Fibroblast of lung (primary cell): ENCODE data around the gene AMACR. TPM values are rescaled to one million over a fixed set of nuclear protein-coding genes. Genes with fewer than 3 reads are reported as not detected.

Experiments used
- DNase-seq, 2 donors: peaks; one replicate each; pipeline versions ENCODE4 v3.0.0 to v3.0.0-alpha.2; 2010; ENCODE audit warnings: low read depth in 2 of 2
- H2AFZ ChIP-seq: 2 replicates; pipeline ENCODE4 v1.5.1; 2012; ENCODE audit warnings: low read length, control low read depth, inconsistent platforms
- H3K27ac ChIP-seq: 2 replicates; pipeline ENCODE4 v1.5.1; 2011; ENCODE audit warnings: low read length, control low read depth; ENCODE audit not compliant: insufficient read depth
- H3K27me3 ChIP-seq: 2 replicates; pipeline ENCODE4 v1.5.1; 2011; ENCODE audit warnings: mild to moderate bottlenecking, low read length; ENCODE audit not compliant: control insufficient read depth, insufficient read depth
- H3K36me3 ChIP-seq: 2 replicates; pipeline ENCODE4 v1.5.1; 2011; ENCODE audit warnings: low read length; ENCODE audit not compliant: control insufficient read depth, insufficient read depth
- H3K4me1 ChIP-seq: 2 replicates; pipeline ENCODE4 v1.5.1; 2011; ENCODE audit warnings: low read length; ENCODE audit not compliant: control insufficient read depth, insufficient read depth; ENCODE audit errors: extremely low read depth
- H3K4me2 ChIP-seq: 2 replicates; pipeline ENCODE4 v1.5.1; 2011; ENCODE audit warnings: low read length, control low read depth; ENCODE audit not compliant: insufficient read depth; ENCODE audit errors: extremely low read depth
- H3K4me3 ChIP-seq, 4 experiments: fragments of 200-600 bp in 1 of 4; sonication (generic) in 1 of 4; replicated peaks in 1 of 4; 2 replicates each; pipeline ENCODE4 v1.5.1; 2011 to 2016; ENCODE audit warnings: low read length in 4 of 4, low read depth in 3 of 4, mild to moderate bottlenecking in 3 of 4, control low read depth in 2 of 4, inconsistent platforms in 1 of 4, mixed read lengths in 1 of 4; ENCODE audit not compliant: insufficient read depth in 1 of 4; ENCODE audit errors: control extremely low read depth in 1 of 4
- H3K79me2 ChIP-seq: 2 replicates; pipeline ENCODE4 v1.5.1; 2012; ENCODE audit warnings: mild to moderate bottlenecking, low read length, inconsistent platforms; ENCODE audit not compliant: control insufficient read depth, insufficient read depth
- H3K9ac ChIP-seq: 2 replicates; pipeline ENCODE4 v1.5.1; 2011; ENCODE audit warnings: mild to moderate bottlenecking, low read length, control low read depth; ENCODE audit not compliant: insufficient read depth
- H3K9me3 ChIP-seq: 2 replicates; pipeline ENCODE4 v1.5.1; 2012; ENCODE audit warnings: low read depth, low read length; ENCODE audit not compliant: control insufficient read depth, insufficient read depth
- H4K20me1 ChIP-seq: 2 replicates; pipeline ENCODE4 v1.5.1; 2011; ENCODE audit warnings: low read length; ENCODE audit not compliant: control insufficient read depth, insufficient read depth; ENCODE audit errors: extremely low read depth
- EZH2 ChIP-seq: IDR thresholded peaks from 2 replicates; pipeline ENCODE4 v1.5.1; 2012; ENCODE audit warnings: low read length, control low read depth, mild to moderate bottlenecking; ENCODE audit errors: missing control alignments
- polyA plus RNA-seq, 2 donors: library from polyadenylated mRNA; depleted of rRNA in 1 of 2; stranded (reverse) in 1 of 2; unstranded in 1 of 2; fragments of >200 nt; gene quantifications; 2 replicates each; pipeline ENCODE4 v1.2.1, GENCODE V29; 2011 to 2012; ENCODE audit warnings: missing spikeins in 1 of 2
- total RNA-seq: library from RNA; depleted of rRNA; stranded (reverse); fragments of >200 nt; gene quantifications from 2 replicates; pipeline ENCODE4 v1.2.1, GENCODE V29; 2014
- TF ChIP-seq, protein P1 (sequence below), 2 donors: IDR thresholded peaks in 1 of 2; conservative IDR thresholded peaks in 1 of 2; 1 replicate in 1 of 2; 2 replicates in 1 of 2; pipeline ENCODE4 v1.5.1; 2011 to 2012; ENCODE audit warnings: low read length in 2 of 2, control low read depth in 1 of 2, inconsistent platforms in 1 of 2, low read depth in 1 of 2, mild to moderate bottlenecking in 1 of 2

Gene AMACR
- total and polyA plus RNA-seq, 2 donors (not counting 1 experiment from before 2014, with no cell fraction given), result 7.6 to 14.2 TPM

GRCh38 chr5:34022121-34022705 is 14.4 kb upstream of the AMACR start:
- Histone ChIP-seq H3K9me3 (no peaks in the 10 kb centered on the region), H3K4me2 (no peak overlapping the region), H3K4me1 (no peaks in the 10 kb centered on the region), H3K27ac (no peak overlapping the region), H3K4me3 (no peak overlapping the region), H4K20me1 (no peaks in the 10 kb centered on the region), H3K36me3 (no peaks in the 10 kb centered on the region), H2AFZ (peak overlapping the region; percentile 27), H3K79me2 (no peaks in the 10 kb centered on the region), H3K27me3 (no peaks in the 10 kb centered on the region), H3K9ac (no peak overlapping the region)
- TF ChIP-seq, protein P1, sequence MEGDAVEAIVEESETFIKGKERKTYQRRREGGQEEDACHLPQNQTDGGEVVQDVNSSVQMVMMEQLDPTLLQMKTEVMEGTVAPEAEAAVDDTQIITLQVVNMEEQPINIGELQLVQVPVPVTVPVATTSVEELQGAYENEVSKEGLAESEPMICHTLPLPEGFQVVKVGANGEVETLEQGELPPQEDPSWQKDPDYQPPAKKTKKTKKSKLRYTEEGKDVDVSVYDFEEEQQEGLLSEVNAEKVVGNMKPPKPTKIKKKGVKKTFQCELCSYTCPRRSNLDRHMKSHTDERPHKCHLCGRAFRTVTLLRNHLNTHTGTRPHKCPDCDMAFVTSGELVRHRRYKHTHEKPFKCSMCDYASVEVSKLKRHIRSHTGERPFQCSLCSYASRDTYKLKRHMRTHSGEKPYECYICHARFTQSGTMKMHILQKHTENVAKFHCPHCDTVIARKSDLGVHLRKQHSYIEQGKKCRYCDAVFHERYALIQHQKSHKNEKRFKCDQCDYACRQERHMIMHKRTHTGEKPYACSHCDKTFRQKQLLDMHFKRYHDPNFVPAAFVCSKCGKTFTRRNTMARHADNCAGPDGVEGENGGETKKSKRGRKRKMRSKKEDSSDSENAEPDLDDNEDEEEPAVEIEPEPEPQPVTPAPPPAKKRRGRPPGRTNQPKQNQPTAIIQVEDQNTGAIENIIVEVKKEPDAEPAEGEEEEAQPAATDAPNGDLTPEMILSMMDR (conservative IDR thresholded peaks at IDR 0.05 in 1 of 2, IDR thresholded peaks at IDR 0.05 in 1 of 2; ENCODE audit: low read depth in 1 of 2, low read length in 2 of 2), result no peak
- no peak for TF ChIP-seq EZH2
- peak; percentile 19 to 88 for DNase-seq

DNA sequence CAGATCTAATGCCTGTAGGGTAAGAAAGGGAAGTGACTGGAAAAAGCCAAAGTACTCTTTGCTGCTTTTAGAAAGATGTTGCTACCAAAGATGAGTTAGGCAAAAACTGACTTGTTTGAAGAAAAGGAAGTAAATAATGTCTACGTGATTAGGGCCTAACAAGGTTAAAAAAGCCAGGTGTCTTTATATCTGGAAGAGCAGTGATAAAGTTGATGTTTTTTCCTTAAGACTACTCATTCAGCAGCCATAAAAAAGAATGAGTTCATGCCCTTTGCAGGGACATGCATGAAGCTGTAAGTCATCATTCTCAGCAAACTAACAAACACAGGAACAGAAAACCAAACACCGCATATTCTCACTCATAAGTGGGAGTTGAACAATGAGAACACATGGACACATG is 13.5 kb upstream of the AMACR start:
- no peak for DNase-seq
- H3K4me2 ChIP-seq, result no peak overlapping the region
- H3K27ac ChIP-seq, result no peak overlapping the region

GRCh38 chr5:34020726-34021125 is 12.9 kb upstream of the AMACR start:
- DNase-seq, result no peak
- TF ChIP-seq EZH2, result no peak
- TF ChIP-seq, protein P1 (conservative IDR thresholded peaks at IDR 0.05 in 1 of 2, IDR thresholded peaks at IDR 0.05 in 1 of 2; ENCODE audit: low read depth in 1 of 2, low read length in 2 of 2), result no peak

More for the DNA sequence above, 13.5 kb upstream of the AMACR start:
- Histone ChIP-seq H3K4me3 (no peak overlapping the region), H3K4me1 (no peaks in the 10 kb centered on the region), H3K36me3 (no peaks in the 10 kb centered on the region), H2AFZ (no peak overlapping the region), H3K9ac (no peak overlapping the region), H3K9me3 (no peaks in the 10 kb centered on the region), H3K79me2 (no peaks in the 10 kb centered on the region), H4K20me1 (no peaks in the 10 kb centered on the region), H3K27me3 (no peaks in the 10 kb centered on the region)
- TF ChIP-seq, protein P1 (conservative IDR thresholded peaks at IDR 0.05 in 1 of 2, IDR thresholded peaks at IDR 0.05 in 1 of 2; ENCODE audit: low read depth in 1 of 2, low read length in 2 of 2), result no peak
- TF ChIP-seq EZH2, result no peak

More at GRCh38 chr5:34020726-34021125, 12.9 kb upstream of the AMACR start:
- Histone ChIP-seq H3K4me1 (no peaks in the 10 kb centered on the region), H3K9ac (no peak overlapping the region), H3K36me3 (no peaks in the 10 kb centered on the region), H3K27ac (no peak overlapping the region), H3K27me3 (no peaks in the 10 kb centered on the region), H4K20me1 (no peaks in the 10 kb centered on the region), H3K79me2 (no peaks in the 10 kb centered on the region), H3K4me2 (no peak overlapping the region), H2AFZ (no peak overlapping the region), H3K4me3 (no peak overlapping the region), H3K9me3 (no peaks in the 10 kb centered on the region)
